Effector CD8-positive, alpha-beta T cell (primary cell): ENCODE measurements around the gene TMEM178A.
"Not testable (repeated sequence)": the region's sequence is repeated elsewhere in the genome, so short reads cannot be mapped to it uniquely, and the experiment has no call there.

Source experiments
- DNase-seq: peaks from one replicate; lab custom pipeline; 2025; lab: John Stamatoyannopoulos, UW
- total RNA-seq, 4 experiments: gene quantifications; one replicate each; lab custom pipeline; 2026; lab: John Stamatoyannopoulos, UW

TMEM178A gene
- 0 to 0.27 (median 0) reads per million in 4 experiments for total RNA-seq

GRCh38 chr2:39665811-39666490 is at the start of gene TMEM178A:
Gene TMEM178A (plus strand): TSS chr2:39665917. CDS start chr2:39665975, 58 bp downstream.
- no peak for DNase-seq

GRCh38 chr2:39618236-39618635 is 47.5 kb upstream of the TMEM178A start:
- DNase-seq = no peak

- DNase-seq = no peak
Measured at GRCh38 chr2:39618736-39619135, 47.0 kb upstream of the TMEM178A start.

- no peak for DNase-seq
Measured at GRCh38 chr2:39620067-39620466, 45.6 kb upstream of the TMEM178A start.

GRCh38 chr2:39621596-39621995 is 44.1 kb upstream of the TMEM178A start:
- DNase-seq = no peak

GRCh38 chr2:39622860-39623259 is 42.9 kb upstream of the TMEM178A start:
- no peak for DNase-seq

- no peak for DNase-seq
Measured at GRCh38 chr2:39623917-39624316, 41.8 kb upstream of the TMEM178A start.

GRCh38 chr2:39625193-39625926 is 40.4 kb upstream of the TMEM178A start:
- DNase-seq = no peak

GRCh38 chr2:39625927-39626270 is 39.8 kb upstream of the TMEM178A start:
- no peak for DNase-seq

- not testable (repeated sequence) for DNase-seq
Measured at GRCh38 chr2:39628346-39628745, 37.4 kb upstream of the TMEM178A start.

GRCh38 chr2:39629646-39630045 is 36.1 kb upstream of the TMEM178A start:
- no peak for DNase-seq

GRCh38 chr2:39631256-39631655 is 34.5 kb upstream of the TMEM178A start:
- no peak for DNase-seq

GRCh38 chr2:39631718-39632117 is 34.0 kb upstream of the TMEM178A start:
- DNase-seq = no peak

- DNase-seq = no peak
Measured at GRCh38 chr2:39632876-39633275, 32.8 kb upstream of the TMEM178A start.

GRCh38 chr2:39636306-39636705 is 29.4 kb upstream of the TMEM178A start:
- DNase-seq = no peak

GRCh38 chr2:39638581-39638980 is 27.1 kb upstream of the TMEM178A start:
- DNase-seq = no peak

- DNase-seq = no peak
Measured at GRCh38 chr2:39640107-39640506, 25.6 kb upstream of the TMEM178A start.

- DNase-seq = no peak
Measured at GRCh38 chr2:39640681-39641080, 25.0 kb upstream of the TMEM178A start.

GRCh38 chr2:39641635-39642034 is 24.1 kb upstream of the TMEM178A start:
- DNase-seq = no peak

GRCh38 chr2:39642051-39642718 is 23.5 kb upstream of the TMEM178A start:
- DNase-seq = no peak

- no peak for DNase-seq
Measured at GRCh38 chr2:39645826-39646225, 19.9 kb upstream of the TMEM178A start.

GRCh38 chr2:39646267-39646666 is 19.4 kb upstream of the TMEM178A start:
- DNase-seq = no peak
